ENCODE data around the gene ODAD3.

- TF ChIP-seq CTCF (IDR thresholded peaks at IDR 0.05; ENCODE audit: insufficient read depth, low read depth, low read length) (no peak), EZH2 (IDR thresholded peaks at IDR 0.05; ENCODE audit: insufficient read depth, low read length) (no peak)
These were observed 43.8 kb downstream of the ODAD3 start for GRCh38 chr19:11390933-11391680.
